GM21367 (cell line): ENCODE results near the gene HYAL2.
"Not testable (repeated sequence)": the region's sequence is repeated elsewhere in the genome, so short reads cannot be mapped to it uniquely, and the experiment has no call there.

Experiments used
- ATAC-seq: cut with Tn5 transposase; IDR thresholded peaks from one replicate; pipeline ENCODE4 v1.9.1; 2021; ENCODE audit not compliant: unreplicated experiment

HYAL2 gene

GRCh38 chr3:50314816-50315215 lies 7.7 kb downstream of the HYAL2 start:
- ATAC-seq: no peak

GRCh38 chr3:50314342-50314741 lies 8.2 kb downstream of the HYAL2 start:
- no peak for ATAC-seq

GRCh38 chr3:50312041-50312440 lies 10.5 kb downstream of the HYAL2 start:
- not testable (repeated sequence) for ATAC-seq

- no peak for ATAC-seq
Observed at GRCh38 chr3:50304601-50305000, 17.9 kb downstream of the HYAL2 start.

GRCh38 chr3:50303013-50303815 lies 19.3 kb downstream of the HYAL2 start, which contains the start of gene HYAL1:
HYAL1 (minus strand) TSS chr3:50303574; CDS start chr3:50302956, 618 bp downstream.
- ATAC-seq: no peak

GRCh38 chr3:50302095-50303012 lies 20.2 kb downstream of the HYAL2 start:
- ATAC-seq: no peak

GRCh38 chr3:50300681-50301254 lies 21.8 kb downstream of the HYAL2 start:
- no peak for ATAC-seq

- no peak for ATAC-seq
Observed at GRCh38 chr3:50299929-50300680, 22.4 kb downstream of the HYAL2 start.

GRCh38 chr3:50299638-50299928 lies 23.0 kb downstream of the HYAL2 start:
- no peak for ATAC-seq

- peak; percentile 74 for ATAC-seq
Observed at GRCh38 chr3:50298836-50299637, 23.5 kb downstream of the HYAL2 start, which contains the start of the genes HYAL3 and NAA80. HYAL3 (minus strand) TSS chr3:50299405; CDS start chr3:50295602, 3,803 bp downstream. NAA80 (minus strand) TSS chr3:50299405; CDS start chr3:50297463, 1,942 bp downstream.

GRCh38 chr3:50297896-50298725 lies 24.4 kb downstream of the HYAL2 start:
- ATAC-seq: no peak

- ATAC-seq: no peak
Observed at GRCh38 chr3:50297384-50297775, 25.2 kb downstream of the HYAL2 start.

GRCh38 chr3:50296721-50297383 lies 25.7 kb downstream of the HYAL2 start:
- ATAC-seq: no peak

GRCh38 chr3:50295553-50296431 lies 26.8 kb downstream of the HYAL2 start:
- ATAC-seq: no peak

- no peak for ATAC-seq
Observed at GRCh38 chr3:50294492-50295403, 27.8 kb downstream of the HYAL2 start.

GRCh38 chr3:50294089-50294488 lies 28.5 kb downstream of the HYAL2 start:
- no peak for ATAC-seq
